Prostate gland (tissue), 2 donors: ENCODE measurements around the gene PRDX5. TPM values are rescaled to one million over a fixed set of nuclear protein-coding genes. Genes with fewer than 3 reads are reported as not detected.

Experiments used
- DNase-seq: peaks from one replicate; pipeline ENCODE4 v3.0.0-alpha.2; 2019; ENCODE audit warnings: low spot score
- H3K27ac ChIP-seq, 2 donors: fragments of 200-600 bp; sonication (generic); 2 replicates each; pipeline ENCODE4 v1.5.1; 2017 to 2019
- H3K27me3 ChIP-seq: fragments of 200-600 bp; sonication (generic); replicated peaks from 2 replicates; pipeline ENCODE4 v1.5.1; 2019; ENCODE audit not compliant: insufficient read depth
- H3K36me3 ChIP-seq, 2 donors: fragments of 200-600 bp; sonication (generic); 1 replicate in 1 of 2; 2 replicates in 1 of 2; pipeline versions ENCODE4 v1.5.1 to v1.8.1; 2017 to 2019
- H3K4me1 ChIP-seq: fragments of 200-600 bp; sonication (generic); replicated peaks from 2 replicates; pipeline ENCODE4 v1.5.1; 2019
- H3K4me3 ChIP-seq, 2 donors: fragments of 200-600 bp; sonication (generic); 2 replicates each; pipeline ENCODE4 v1.5.1; 2017 to 2019
- H3K9me3 ChIP-seq: fragments of 200-600 bp; sonication (generic); 2 replicates; pipeline ENCODE4 v1.5.1; 2017
- CTCF ChIP-seq, 4 experiments: fragments of 200-600 bp in 2 of 4; fragments of 450-650 bp in 2 of 4; sonication (generic) in 2 of 4; IDR thresholded peaks; 1 replicate in 3 of 4; 2 replicates in 1 of 4; pipeline ENCODE4 v1.5.1; 2016 to 2019; ENCODE audit warnings: antibody characterized with exemption in 4 of 4, mild to moderate bottlenecking in 2 of 4, moderate library complexity in 2 of 4
- POLR2A ChIP-seq: fragments of 450-650 bp; IDR thresholded peaks from one replicate; pipeline ENCODE4 v1.6.1; 2016; ENCODE audit warnings: antibody characterized with exemption, mild to moderate bottlenecking
- POLR2AphosphoS5 ChIP-seq: sonication (generic); formaldehyde crosslinking; IDR thresholded peaks from one replicate; pipeline ENCODE4 v1.6.1; 2017; ENCODE audit warnings: antibody characterized with exemption
- WGBS: methylation state at CpG from one replicate; pipeline ENCODE4 v1.1.5; 2018; 5-methylcytosine and 5-hydroxymethylcytosine counted together
- intact Hi-C: fragments of 100-400 bp; cut with DNase I; formaldehyde crosslinking; loops from one replicate; pipeline ENCODE4 v1.14.2; 2022
- total RNA-seq, 2 donors: library from RNA; depleted of rRNA; stranded (reverse); fragments of >200 nt; gene quantifications; one replicate each; pipeline ENCODE4 v1.1.0, GENCODE V29; 2016

The PRDX5 gene
- total RNA-seq, 2 donors from 2014 or later: 224 to 303 TPM

GRCh38 chr11:64304316-64305072 is 13.4 kb upstream of the PRDX5 start:
- H3K27me3 ChIP-seq: peaks cover 5% of the 10 kb centered on the region
- peak overlapping the region; percentile 78 to 88 for H3K27ac ChIP-seq
- H3K4me3 ChIP-seq: peak overlapping the region; percentile 53 to 69
- no peaks in the 10 kb centered on the region for H3K9me3 ChIP-seq
- TF ChIP-seq CTCF (IDR thresholded peaks at IDR 0.05) (peak; percentile 83 to 94 (median 89)), POLR2A (no peak), POLR2AphosphoS5 (peak; percentile 54)
- H3K36me3 ChIP-seq: no peaks in the 10 kb centered on the region
- peaks cover 14% of the 10 kb centered on the region for H3K4me1 ChIP-seq
- DNase-seq: peak; percentile 91
- under 1% methylated on average over 46 of the region's 46 CpGs for WGBS
- intact Hi-C loops: loop anchor here (5.0 kb wide), 3 partner anchors 52 to 117 kb away; partner anchors contain the start of genes FERMT3, PLCB3 and STIP1

- DNase-seq: peak; percentile 100
Measured at GRCh38 chr11:64305075-64305690, 12.7 kb upstream of the PRDX5 start, which contains the start of gene ESRRA. ESRRA (plus strand) TSS chr11:64305524; CDS start chr11:64307180, 1,656 bp downstream.

GRCh38 chr11:64305691-64306562 is 12.0 kb upstream of the PRDX5 start:
- H3K4me3 ChIP-seq: peak overlapping the region; percentile 53 to 69
- H3K4me1 ChIP-seq: peaks cover 2% of the 10 kb centered on the region
- no peaks in the 10 kb centered on the region for H3K9me3 ChIP-seq
- intact Hi-C loops: no loop called here
- TF ChIP-seq CTCF (IDR thresholded peaks at IDR 0.05) (peak in 2 of 4 experiments; percentile 38 to 40), POLR2A (peak; percentile 69), POLR2AphosphoS5 (peak; percentile 41)
- no peaks in the 10 kb centered on the region for H3K27me3 ChIP-seq
- WGBS: 2% methylated on average over 32 of the region's 71 CpGs
- H3K36me3 ChIP-seq: no peaks in the 10 kb centered on the region
- peak overlapping the region; percentile 75 to 78 for H3K27ac ChIP-seq
- peak; percentile 38 for DNase-seq

More at GRCh38 chr11:64305075-64305690, 12.7 kb upstream of the PRDX5 start, which contains the start of gene ESRRA:
- Histone ChIP-seq H3K4me1 (peaks cover 9% of the 10 kb centered on the region), H3K27me3 (no peaks in the 10 kb centered on the region), H3K36me3 (no peaks in the 10 kb centered on the region), H3K27ac (peak within 1 kb of the TSS; percentile 78 to 88), H3K4me3 (peak within 1 kb of the TSS; percentile 53 to 69), H3K9me3 (no peaks in the 10 kb centered on the region)
- under 1% methylated on average over 77 of the region's 81 CpGs for WGBS
- intact Hi-C loops: no loop called here
- peak; percentile 86 for TF ChIP-seq POLR2AphosphoS5
- peak; percentile 47 for TF ChIP-seq POLR2A
- peak in 2 of 4 experiments; percentile 5 to 23 for TF ChIP-seq CTCF (IDR thresholded peaks at IDR 0.05)

DNA sequence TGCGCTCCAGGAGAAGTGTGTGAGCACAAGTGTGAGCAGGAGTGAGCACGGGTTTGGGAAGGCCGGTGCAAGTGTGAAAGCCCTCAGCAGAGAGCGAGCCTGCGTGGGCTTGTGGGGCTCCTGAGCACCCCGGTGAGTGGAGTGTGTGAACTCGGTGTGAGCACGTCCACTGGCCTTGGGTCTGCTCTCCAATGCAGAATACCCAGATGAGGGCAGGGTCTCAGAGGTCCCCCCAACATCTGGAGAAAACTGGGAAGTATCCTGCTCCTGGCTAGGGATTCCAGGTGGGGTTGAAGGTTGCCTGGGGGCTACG is 11.4 kb upstream of the PRDX5 start:
- Histone ChIP-seq H3K36me3 (no peaks in the 10 kb centered on the region), H3K27me3 (no peaks in the 10 kb centered on the region), H3K9me3 (no peaks in the 10 kb centered on the region), H3K27ac (peak overlapping the region; percentile 75 to 78), H3K4me3 (peak overlapping the region; percentile 53 to 69), H3K4me1 (peaks cover 2% of the 10 kb centered on the region)
- WGBS: 28% methylated on average over 9 of the region's 9 CpGs
- intact Hi-C loops: no loop called here
- TF ChIP-seq CTCF (IDR thresholded peaks at IDR 0.05) (no peak), POLR2A (no peak), POLR2AphosphoS5 (no peak)
- DNase-seq: no peak
